GM19099 (cell line): ENCODE results near the gene ICAM1.

Source experiments
- POLR2A ChIP-seq: IDR thresholded peaks from 3 replicates; pipeline ENCODE4 v1.6.1; 2011; ENCODE audit warnings: low read depth; ENCODE audit not compliant: insufficient read length; ENCODE audit errors: extremely low read depth

Gene ICAM1

GRCh38 chr19:10283301-10284064 lies 12.6 kb downstream of the ICAM1 start:
- no peak for TF ChIP-seq POLR2A

GRCh38 chr19:10284065-10284959 lies 13.4 kb downstream of the ICAM1 start:
- peak; percentile 34 for TF ChIP-seq POLR2A

- no peak for TF ChIP-seq POLR2A
Observed at GRCh38 chr19:10284960-10285278, 14.0 kb downstream of the ICAM1 start.

- no peak for TF ChIP-seq POLR2A
Observed at GRCh38 chr19:10285393-10285792, 14.5 kb downstream of the ICAM1 start.

GRCh38 chr19:10286803-10287737 lies 16.1 kb downstream of the ICAM1 start, which contains the start of gene ICAM4:
Gene ICAM4, plus strand, starts transcription at chr19:10286955. Its CDS starts 58 bp downstream, at chr19:10287013.
- TF ChIP-seq POLR2A: peak; percentile 17

GRCh38 chr19:10288662-10289166 lies 17.8 kb downstream of the ICAM1 start:
- no peak for TF ChIP-seq POLR2A

GRCh38 chr19:10289167-10289835 lies 18.4 kb downstream of the ICAM1 start:
- TF ChIP-seq POLR2A: peak; percentile 47

- TF ChIP-seq POLR2A: no peak
Observed at GRCh38 chr19:10289836-10290356, 19.0 kb downstream of the ICAM1 start, which contains the start of gene ICAM5. Gene ICAM5, plus strand, starts transcription at chr19:10289952. Its CDS starts 92 bp downstream, at chr19:10290044.

GRCh38 chr19:10290357-10290875 lies 19.5 kb downstream of the ICAM1 start:
- no peak for TF ChIP-seq POLR2A

- TF ChIP-seq POLR2A: no peak
Observed at GRCh38 chr19:10290876-10291553, 20.1 kb downstream of the ICAM1 start.

GRCh38 chr19:10291554-10292205 lies 20.8 kb downstream of the ICAM1 start:
- no peak for TF ChIP-seq POLR2A

GRCh38 chr19:10292206-10292788 lies 21.4 kb downstream of the ICAM1 start:
- no peak for TF ChIP-seq POLR2A

GRCh38 chr19:10292789-10293636 lies 22.1 kb downstream of the ICAM1 start:
- no peak for TF ChIP-seq POLR2A
